Right kidney (tissue), 1 donor: Measurements from ENCODE around the gene CBX7.

Experiments used
- DNase-seq: peaks from one replicate; pipeline ENCODE4 v3.0.0-alpha.2; 2016

CBX7 gene

GRCh38 chr22:39091126-39092081 lies 61.1 kb downstream of the CBX7 start:
- DNase-seq, result no peak

GRCh38 chr22:39090426-39091064 lies 61.9 kb downstream of the CBX7 start:
- no peak for DNase-seq

- no peak for DNase-seq
These were observed 62.6 kb downstream of the CBX7 start for GRCh38 chr22:39089928-39090327.

GRCh38 chr22:39088685-39089032 lies 63.8 kb downstream of the CBX7 start:
- DNase-seq, result no peak

DNA sequence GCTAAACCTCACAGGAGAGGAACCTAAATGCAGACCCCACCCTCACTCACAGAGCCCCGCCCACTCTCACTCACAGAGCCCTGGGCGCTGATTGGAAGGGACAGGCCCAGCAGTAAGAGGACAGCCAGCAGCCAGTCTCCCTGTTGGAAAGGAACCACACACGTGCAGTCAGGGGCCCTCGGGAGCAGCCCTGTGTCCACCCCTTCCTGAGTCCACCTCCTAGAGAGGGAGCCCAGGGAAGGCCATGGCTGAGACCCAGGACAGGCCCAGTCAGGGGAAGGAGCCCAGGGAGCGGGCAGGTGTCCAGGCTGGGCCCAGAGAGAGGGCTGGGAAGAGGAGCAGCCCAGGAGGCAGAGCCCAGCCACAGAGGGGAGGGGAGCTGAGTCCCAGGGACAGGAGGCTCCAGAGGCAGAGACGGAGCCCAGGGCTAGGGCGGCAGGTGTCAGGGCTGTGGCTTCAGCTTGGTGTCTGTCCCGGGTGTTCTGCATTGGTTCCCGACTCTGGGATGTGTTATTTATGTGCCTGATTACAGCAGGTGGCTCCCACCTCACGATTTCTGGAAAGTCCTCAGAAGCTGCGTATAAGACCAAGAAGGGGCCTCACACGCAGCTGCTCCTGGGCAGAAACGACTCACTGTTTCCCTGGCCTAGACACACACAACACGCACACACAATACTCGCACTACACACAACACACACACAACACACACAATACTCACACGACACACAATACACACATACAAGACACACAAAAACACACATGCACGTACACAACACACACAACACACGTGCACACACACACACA lies 64.4 kb downstream of the CBX7 start:
- peak; percentile 34 for DNase-seq

- no peak for DNase-seq
These were observed 65.4 kb downstream of the CBX7 start for GRCh38 chr22:39087098-39087497.

- DNase-seq, result no peak
These were observed 67.8 kb downstream of the CBX7 start for GRCh38 chr22:39084666-39085065.

DNA sequence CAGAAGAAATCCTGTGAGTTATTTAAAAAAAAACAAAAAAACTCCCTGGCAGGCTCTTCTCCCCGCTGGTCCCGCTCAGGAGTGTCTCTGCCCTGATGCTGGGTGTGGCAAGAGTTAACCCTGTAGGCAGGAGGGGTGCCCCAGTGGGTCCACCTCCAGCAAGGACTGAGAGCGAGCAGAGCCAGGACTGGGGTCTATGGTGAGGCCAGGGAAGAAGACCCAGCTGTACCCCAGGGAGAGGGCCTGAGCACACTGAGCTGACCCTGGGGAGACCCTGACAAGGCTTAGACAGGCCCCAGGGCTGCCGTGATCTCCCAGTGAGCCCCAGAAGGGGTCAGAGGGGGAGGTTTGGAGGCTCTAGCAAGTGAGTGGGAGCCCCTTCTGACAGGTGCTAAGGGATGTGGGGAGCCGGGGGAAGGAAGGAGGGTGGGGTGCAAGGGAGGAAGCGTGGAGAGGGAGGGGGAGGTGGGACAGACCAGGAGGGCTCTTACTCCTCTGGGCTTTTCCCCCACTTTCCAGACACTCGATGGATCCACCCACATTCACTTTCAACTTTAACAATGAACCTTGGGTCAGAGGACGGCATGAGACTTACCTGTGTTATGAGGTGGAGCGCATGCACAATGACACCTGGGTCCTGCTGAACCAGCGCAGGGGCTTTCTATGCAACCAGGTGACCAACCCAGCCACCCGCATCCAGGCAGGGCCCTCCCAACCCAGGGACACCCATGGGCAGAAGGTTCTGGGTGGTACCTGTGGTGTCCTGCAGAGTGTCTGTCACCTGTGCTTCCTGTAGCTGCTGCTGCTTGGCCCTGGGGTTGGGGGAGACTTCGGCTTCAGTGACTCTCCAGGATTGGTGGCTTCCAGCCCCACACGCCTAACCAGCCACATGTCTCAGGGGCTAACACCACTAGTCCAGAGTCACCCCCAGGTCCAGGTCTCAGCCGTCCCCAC lies 69.0 kb downstream of the CBX7 start:
- DNase-seq, result no peak

DNA sequence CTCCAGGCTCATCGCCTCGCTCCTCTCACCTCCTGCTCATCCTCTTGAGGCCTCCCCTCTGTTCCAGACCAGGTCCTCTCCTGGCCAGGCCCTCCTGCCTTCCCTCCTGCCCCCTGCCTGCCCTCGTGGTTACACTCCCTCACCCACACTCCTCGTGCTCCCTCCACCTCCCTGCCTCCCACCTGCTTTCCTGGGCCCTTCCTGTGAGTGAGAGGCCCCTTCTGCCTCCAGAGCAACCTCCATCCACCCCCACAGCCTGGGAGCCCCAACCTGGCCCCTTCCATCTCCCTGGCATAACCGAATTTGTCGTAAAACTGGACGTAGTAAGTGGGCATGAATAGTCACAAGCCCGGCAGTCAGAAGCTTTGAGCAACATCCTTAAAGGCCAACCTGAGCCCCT lies 70.9 kb downstream of the CBX7 start:
- DNase-seq, result no peak

- no peak for DNase-seq
These were observed 71.5 kb downstream of the CBX7 start for GRCh38 chr22:39081016-39081415.
